ENCODE measurements around the gene VASN.

The VASN gene

GRCh38 chr16:4373356-4373908 is 1.8 kb downstream of the VASN start:
- no peak for DNase-seq

DNA sequence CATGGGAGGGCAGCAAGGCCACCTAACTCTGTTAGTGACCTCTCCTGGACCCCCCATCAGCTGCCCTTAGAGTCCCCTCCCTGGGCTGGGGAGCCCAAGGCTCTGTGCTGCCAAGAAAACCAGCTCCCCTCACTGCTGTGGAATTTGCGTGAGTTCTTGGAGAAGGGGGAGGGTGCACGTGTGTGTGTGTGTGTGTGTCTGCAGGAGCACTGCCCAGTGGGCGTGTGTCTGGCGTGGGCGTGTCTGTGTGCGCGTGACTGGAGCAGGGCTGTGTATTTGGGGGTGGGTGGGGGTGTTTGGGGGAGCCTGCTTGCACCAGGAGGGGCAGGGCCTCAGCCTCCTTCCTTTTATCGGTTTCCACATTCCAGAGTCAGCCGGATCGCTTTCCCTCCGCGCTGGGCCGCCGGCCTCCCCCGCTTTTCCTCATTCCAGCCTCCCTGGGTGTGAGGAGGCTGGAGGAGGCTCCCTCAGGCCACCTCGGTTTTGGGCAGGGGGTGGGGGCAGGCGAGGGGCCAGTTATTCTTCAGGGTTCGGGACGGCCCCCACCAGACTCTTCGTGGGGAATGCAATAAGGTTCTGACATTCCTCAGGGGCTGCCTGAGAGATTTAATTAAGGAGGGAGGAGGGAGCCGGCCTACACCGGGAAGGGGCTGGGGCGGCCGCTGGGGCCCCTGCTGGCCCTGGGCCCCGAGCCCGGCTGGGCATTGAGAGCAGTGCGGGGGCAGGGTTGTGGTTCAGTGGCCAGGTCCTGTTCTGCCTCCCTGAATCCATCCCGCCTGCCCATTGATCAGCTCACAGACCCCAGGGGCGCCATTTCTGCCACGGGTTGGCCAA is 2.5 kb downstream of the VASN start:
- DNase-seq = no peak

- no peak for DNase-seq
Measured at GRCh38 chr16:4375717-4376116, 4.1 kb downstream of the VASN start.

DNA sequence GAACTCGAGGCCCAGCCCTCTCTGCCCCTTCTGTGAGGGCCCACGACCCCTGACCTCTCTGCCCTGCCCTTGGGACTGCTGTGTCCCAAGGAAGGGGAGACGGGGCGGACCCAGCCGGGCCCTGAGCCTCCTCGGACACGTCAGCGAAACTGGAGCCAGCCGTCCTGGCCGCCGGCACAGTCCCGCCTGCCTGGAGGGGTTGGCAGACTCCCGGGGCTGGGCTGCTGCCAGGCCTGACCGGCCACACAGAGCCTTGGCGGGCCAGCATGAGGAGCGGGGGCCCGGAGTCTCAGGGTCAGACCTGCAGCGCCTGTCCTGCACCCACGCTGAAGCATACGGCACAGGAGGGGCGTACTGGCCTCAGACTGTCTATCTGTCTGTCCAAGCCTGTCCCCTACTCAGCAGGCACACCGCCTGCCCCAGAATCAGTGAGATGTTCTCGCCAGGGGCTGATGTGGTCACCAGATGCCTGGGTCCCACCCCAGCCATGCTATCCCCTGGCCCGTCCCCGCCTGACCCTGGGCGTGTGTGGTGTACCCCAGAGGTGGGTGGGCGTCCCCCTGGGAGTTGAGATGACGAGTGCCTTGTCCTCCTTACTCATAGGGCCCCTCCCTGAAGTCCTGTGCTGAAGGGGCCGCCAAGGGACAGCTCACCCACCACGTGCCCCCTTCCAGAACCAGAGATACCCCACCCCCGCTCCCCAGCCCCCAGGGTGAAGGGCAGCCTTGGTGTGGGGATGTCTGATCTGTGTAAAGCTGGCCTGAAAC is 4.7 kb downstream of the VASN start:
- no peak for DNase-seq

DNA sequence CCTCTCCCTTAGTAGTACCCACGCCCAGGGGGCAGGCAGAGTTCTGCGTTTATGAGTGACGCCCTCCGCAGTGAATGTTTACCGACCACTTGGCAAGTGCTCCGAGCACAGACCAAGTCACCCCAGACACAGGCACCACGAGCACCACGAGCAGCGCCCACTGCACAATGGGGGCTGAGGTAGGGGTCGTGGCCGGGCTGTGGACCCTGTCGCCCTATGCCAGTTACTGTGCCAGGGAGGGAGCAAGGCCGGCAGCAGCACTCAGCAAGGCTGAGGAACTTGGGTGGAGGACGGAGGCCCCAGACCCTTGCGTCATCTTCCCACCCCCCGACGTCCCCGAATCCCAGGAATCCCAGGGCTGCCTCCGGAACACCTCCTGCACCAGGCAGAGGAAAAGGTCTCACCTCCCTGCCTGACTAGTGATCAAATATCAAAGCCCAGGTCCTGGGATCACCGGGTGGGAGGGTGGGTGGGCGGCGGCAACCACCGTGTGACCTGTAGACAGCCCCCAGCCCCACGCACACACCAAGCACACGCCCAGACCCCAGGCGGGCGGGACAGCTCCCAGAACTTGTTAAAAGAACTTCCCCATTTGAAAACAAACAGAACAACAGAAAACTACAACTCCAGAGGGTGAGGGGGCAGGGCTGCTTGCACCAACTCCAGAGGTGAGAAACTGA is 5.4 kb downstream of the VASN start:
- DNase-seq = no peak

- no peak for DNase-seq
Measured at GRCh38 chr16:4377573-4378154, 6.0 kb downstream of the VASN start.

DNA sequence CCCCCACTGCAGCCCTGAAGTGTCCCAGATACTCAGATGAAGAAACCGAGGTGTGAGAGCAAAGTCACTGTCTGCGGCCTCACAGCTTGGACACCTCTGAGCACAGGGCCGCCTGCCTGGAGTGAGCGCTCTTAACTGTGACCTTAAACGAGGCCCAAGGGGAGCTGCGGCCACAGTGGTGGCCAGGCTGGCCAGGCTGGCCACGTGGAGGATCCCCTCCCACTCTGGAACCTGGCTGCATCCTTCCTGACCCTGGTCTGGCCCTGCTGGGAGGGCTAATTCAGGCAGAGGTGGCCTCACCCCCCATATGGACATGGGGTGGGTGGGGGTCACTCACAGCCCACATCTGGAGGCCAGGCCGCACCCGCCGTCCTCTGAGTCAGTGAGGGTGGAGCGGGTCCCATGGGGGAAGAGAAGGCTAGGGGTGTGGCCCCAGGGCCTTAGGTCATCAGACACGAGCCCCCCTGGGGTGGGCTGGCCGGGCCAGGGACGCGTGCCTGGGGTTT is 6.6 kb downstream of the VASN start:
- DNase-seq = no peak

GRCh38 chr16:4378999-4379690 is 7.5 kb downstream of the VASN start:
- DNase-seq = no peak

- DNase-seq = no peak
Measured at GRCh38 chr16:4380119-4381063, 8.7 kb downstream of the VASN start.

- DNase-seq = no peak
Measured at GRCh38 chr16:4381072-4381934, 9.7 kb downstream of the VASN start.

- no peak for DNase-seq
Measured at GRCh38 chr16:4381935-4382794, 10.5 kb downstream of the VASN start.

GRCh38 chr16:4382795-4383357 is 11.2 kb downstream of the VASN start:
- DNase-seq = no peak

DNA sequence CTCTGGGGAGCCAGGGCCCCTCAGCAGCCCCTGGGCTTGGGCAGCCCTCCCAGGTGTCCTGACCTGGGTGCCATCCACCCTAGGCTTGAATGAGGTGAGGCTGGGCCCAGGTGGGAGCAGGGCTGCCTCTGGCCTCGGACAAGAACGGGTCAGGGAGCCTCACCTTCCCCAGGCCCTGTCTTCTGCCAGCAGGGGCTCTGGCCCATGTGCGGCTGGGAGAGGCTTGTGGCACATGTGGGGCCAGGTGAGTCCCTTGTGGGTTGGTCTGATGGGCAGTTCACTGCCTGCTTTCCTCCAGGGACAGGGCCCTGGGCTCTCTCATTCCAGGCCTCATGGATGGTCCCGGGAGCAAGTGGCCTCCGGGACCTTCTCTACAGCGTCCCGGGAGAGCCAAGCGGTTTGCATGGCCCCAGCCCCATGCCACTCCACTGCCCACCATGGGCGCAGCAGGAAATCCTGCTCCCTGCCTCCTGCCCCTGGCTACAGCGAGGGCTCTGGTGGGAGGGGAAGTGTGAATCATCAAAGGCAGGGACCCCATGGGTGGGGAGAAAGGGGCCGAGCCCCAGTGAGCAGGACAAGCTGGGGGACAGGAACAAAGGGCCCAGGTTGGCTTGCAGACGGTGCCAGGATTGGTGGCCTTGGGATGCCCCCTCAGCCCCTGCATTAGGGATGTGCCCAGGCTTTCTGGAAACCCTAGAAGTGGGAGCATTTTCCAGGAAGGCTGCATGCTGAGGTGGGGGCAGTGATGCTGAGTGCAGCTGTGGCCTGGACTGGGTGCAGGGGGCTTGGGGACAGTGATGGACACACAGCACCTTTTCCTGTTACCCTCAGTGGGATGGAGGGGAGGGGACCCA is 12.2 kb downstream of the VASN start:
- no peak for DNase-seq

DNA sequence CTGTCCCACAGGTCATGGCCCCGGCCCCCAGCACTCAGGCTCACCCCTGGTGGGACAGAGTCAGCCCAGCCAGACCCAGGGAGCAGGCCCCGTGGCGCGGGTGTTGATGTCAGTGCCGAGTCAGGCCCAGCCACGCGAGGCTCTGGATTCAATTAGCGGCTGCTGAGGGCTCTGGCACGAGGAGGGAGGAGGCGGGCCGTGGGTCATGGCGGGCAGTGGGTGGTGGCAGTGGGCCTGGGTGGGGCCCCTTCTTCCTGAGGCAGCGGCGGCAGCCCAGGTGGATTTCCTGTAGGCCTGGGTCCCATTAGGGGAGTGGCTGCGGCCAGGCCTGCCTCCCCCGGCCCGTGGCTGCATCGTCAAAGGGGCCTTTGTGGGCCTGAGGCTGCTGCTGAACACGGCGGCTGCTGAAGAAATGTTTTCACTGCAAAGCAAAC is 12.9 kb downstream of the VASN start:
- DNase-seq = no peak

- DNase-seq = no peak
Measured at GRCh38 chr16:4385066-4385788, 13.6 kb downstream of the VASN start.

DNA sequence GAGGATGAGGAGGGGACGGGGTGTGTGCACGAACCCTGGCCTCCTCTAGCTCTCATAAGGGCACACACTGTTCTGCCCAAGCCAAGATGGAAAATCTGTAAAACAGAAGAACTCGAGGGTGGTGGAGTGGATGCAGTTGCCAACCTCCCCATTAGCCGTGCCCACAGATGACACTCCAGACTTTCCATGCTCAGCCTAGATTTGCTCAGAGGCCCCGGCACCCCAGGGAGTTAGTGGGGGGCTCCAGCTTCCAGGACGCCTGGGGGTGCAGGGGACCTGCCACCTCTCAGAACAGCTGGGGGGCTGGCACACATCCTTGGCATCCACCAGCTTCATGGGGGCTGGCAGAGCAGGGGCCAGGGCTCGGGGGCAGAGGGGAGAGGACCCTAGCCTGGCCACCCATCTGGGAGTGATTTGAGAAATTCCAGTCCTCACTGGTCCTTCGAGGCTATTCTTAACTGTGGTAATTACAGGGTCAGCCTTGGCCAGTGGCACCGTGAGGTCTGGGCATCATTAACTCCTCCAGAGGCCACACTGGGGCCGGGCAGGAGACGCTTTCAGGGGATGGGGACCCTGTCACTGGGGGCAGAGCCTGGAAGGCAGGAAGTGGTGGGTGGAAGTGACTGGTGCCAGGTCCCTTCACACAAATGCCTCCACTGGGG is 14.3 kb downstream of the VASN start:
- no peak for DNase-seq

Measured in GDM1 (cell line).